Stimulated activated memory B cell treated with anti-CD40 and anti-IgM and Interleukin-4, amounts not matched to agents 10 μg/mL and 1 μg/mL and 100 μg/mL, for 72 hours (primary cell): ENCODE data around the gene SPACA9.

Experiments
- ATAC-seq: fragments of 150-1000 bp; cut with Tn5 transposase; 2 replicates; pipeline ENCODE4 v1.10.0; 2021
- H3K27ac Mint-ChIP-seq: one replicate; pipeline ENCODE4 v1.8.0; 2022; ENCODE audit warnings: mild to moderate bottlenecking, mixed read lengths
- H3K27me3 Mint-ChIP-seq: one replicate; pipeline ENCODE4 v1.8.0; 2022; ENCODE audit warnings: mixed read lengths
- H3K36me3 Mint-ChIP-seq: one replicate; pipeline ENCODE4 v1.8.0; 2022; ENCODE audit warnings: mixed read lengths
- H3K4me1 Mint-ChIP-seq: one replicate; pipeline ENCODE4 v1.8.0; 2022; ENCODE audit warnings: mixed read lengths
- H3K4me3 Mint-ChIP-seq: one replicate; pipeline ENCODE4 v1.8.0; 2022; ENCODE audit warnings: mild to moderate bottlenecking, moderate library complexity, mixed read lengths
- H3K9me3 Mint-ChIP-seq: one replicate; pipeline ENCODE4 v1.8.0; 2022; ENCODE audit warnings: mixed read lengths

The SPACA9 gene

DNA sequence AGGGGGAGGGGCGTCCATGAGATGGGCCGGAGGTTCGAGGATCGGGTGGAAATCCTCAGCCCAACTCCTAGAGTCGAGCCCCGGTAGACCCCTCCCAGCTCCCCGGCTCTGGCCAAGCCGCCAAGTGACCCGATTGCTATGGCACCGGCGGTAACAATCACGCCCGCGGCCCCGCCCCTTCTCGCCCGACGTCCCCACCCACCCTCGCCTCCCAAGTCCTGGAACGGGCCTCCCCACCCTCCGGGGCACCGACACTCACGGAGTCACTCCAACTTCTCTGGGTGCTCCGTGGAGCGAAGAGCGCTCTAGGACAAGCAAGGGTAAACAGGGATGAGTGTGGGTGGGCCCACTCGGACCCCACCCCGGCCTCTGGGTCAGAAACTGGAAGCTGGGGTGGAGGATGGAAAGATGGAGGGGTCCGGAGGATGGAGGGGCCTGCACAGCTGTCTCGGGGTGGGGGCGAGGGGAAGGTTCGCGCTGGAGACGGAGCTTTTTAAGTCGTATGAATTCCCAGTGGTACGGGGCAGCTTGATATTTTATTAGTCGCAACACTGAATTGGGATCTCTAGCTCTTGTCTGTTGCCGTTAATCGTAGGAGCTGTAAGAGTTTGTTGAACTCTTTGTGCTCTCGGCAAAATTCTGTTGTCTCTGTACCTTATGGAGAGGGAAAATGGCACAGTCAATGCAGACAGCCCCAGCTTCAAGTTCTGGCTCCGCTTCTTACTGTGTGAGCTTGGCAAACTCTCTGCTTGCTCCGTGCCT lies at the start of gene SPACA9:
Gene SPACA9, plus strand, starts transcription at position 204 of the 762 bp plus-strand sequence. CDS start 5,050 bp downstream, outside the sequence.
- no peaks in the 10 kb centered on the region for H3K27me3 Mint-ChIP-seq
- no peaks in the 10 kb centered on the region for H3K9me3 Mint-ChIP-seq
- no peaks in the 10 kb centered on the region for H3K36me3 Mint-ChIP-seq
- peak within 1 kb of the TSS; percentile 74 for H3K27ac Mint-ChIP-seq
- peak; percentile 62 for ATAC-seq
- H3K4me1 Mint-ChIP-seq, result peaks cover 31% of the 10 kb centered on the region
- H3K4me3 Mint-ChIP-seq, result peak within 1 kb of the TSS; percentile 78

DNA sequence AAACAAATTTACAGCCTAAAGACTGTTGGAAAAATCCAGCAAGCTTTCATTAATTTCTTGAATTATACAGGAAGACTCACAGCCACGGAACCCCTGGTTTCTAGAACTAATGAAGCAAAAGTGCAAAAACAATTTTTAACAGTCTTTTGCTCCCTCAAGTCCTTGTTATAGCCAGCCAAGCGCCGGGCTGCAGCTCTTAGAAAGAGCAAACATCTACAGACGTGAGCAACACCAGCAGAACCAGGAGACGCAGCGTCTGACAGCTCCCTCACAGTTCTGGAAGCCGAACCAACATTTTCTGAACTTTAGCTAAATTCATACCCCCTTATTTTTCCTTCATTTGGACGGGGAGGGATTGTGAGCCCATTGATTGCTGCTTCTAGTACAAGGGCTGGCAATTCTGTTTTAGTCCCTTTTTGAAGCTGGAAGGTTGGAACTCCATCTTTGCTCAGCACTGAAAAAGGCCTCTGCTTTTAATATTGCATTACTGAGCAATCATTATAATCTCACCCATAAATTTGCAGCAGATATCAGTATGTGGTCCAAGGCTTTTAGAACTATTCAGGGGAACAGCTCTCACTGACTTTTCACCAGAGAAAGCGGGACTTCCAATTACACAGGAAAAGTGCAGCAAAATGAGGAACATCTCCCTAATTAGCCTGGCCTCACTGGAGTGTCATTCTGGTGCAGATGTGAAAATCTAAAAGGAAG lies 46.4 kb upstream of the SPACA9 start:
- no peaks in the 10 kb centered on the region for H3K36me3 Mint-ChIP-seq
- H3K27me3 Mint-ChIP-seq, result peaks cover 14% of the 10 kb centered on the region
- ATAC-seq, result no peak
- no peak overlapping the region for H3K27ac Mint-ChIP-seq
- no peak overlapping the region for H3K4me3 Mint-ChIP-seq
- no peaks in the 10 kb centered on the region for H3K4me1 Mint-ChIP-seq
- H3K9me3 Mint-ChIP-seq, result no peaks in the 10 kb centered on the region

DNA sequence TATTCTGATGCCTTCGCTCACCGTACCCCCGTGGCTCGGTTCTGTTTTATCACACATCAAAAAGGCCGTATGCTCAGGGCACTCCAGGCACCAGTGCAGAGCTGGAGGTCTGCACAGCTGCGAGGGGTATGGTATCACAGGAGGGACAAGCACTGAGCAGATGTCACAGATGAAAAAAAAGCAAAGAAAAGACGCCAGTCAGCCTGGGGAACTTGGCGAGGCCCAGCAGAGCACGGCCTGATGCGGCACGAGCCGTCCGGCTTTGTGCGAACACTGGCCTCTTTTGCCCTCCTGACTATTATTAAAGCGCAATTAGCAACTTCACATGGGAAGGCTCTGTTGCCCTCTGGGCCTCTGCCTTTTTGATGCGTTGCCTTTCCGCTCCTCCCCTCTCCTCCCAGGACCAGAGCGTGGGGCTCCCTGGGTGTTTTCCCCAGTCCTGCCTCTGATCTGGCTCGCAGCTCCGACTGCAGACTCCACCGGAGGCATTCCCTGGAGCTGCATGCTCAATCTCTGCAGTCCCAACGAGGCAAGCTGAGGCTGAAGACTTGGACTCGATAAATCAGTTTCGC lies 45.1 kb upstream of the SPACA9 start:
- H3K27ac Mint-ChIP-seq, result no peak overlapping the region
- H3K36me3 Mint-ChIP-seq, result no peaks in the 10 kb centered on the region
- H3K9me3 Mint-ChIP-seq, result no peaks in the 10 kb centered on the region
- H3K4me1 Mint-ChIP-seq, result no peaks in the 10 kb centered on the region
- peaks cover 1% of the 10 kb centered on the region for H3K27me3 Mint-ChIP-seq
- no peak overlapping the region for H3K4me3 Mint-ChIP-seq
- ATAC-seq, result no peak

- no peaks in the 10 kb centered on the region for H3K9me3 Mint-ChIP-seq
- H3K4me3 Mint-ChIP-seq, result no peak overlapping the region
- no peaks in the 10 kb centered on the region for H3K27me3 Mint-ChIP-seq
- no peaks in the 10 kb centered on the region for H3K4me1 Mint-ChIP-seq
- ATAC-seq, result no peak
- H3K27ac Mint-ChIP-seq, result no peak overlapping the region
- no peaks in the 10 kb centered on the region for H3K36me3 Mint-ChIP-seq
Observed at GRCh38 chr9:132834343-132834742, 44.4 kb upstream of the SPACA9 start.

GRCh38 chr9:132837501-132838286 lies 41.0 kb upstream of the SPACA9 start:
- H3K27ac Mint-ChIP-seq, result no peak overlapping the region
- H3K4me3 Mint-ChIP-seq, result no peak overlapping the region
- no peak for ATAC-seq
- no peaks in the 10 kb centered on the region for H3K36me3 Mint-ChIP-seq
- H3K27me3 Mint-ChIP-seq, result no peaks in the 10 kb centered on the region
- H3K9me3 Mint-ChIP-seq, result no peaks in the 10 kb centered on the region
- H3K4me1 Mint-ChIP-seq, result no peaks in the 10 kb centered on the region

DNA sequence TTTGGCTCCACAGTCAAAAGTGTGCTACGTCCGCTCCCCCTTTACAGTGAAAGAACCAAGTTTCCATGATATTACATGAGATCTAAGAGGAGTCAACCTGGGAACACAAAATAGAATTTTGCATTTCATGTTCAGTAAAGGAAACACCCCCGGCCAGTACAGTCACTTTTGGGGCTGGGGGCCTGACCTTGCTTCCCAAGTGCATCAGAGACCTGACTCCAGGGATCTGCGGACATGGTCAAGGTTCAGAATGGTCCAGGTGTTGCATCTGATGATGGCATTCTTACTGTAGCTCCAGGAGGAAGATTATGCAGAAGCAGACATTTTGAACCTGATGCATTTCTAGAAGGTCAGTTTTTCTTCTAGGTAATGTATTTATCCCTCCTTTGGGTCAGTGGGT lies 40.4 kb upstream of the SPACA9 start:
- Mint-ChIP-seq H3K36me3 (no peaks in the 10 kb centered on the region), H3K27me3 (no peaks in the 10 kb centered on the region), H3K4me3 (no peak overlapping the region), H3K9me3 (no peaks in the 10 kb centered on the region), H3K27ac (no peak overlapping the region), H3K4me1 (no peaks in the 10 kb centered on the region)
- ATAC-seq, result no peak

- no peaks in the 10 kb centered on the region for H3K27me3 Mint-ChIP-seq
- H3K36me3 Mint-ChIP-seq, result no peaks in the 10 kb centered on the region
- H3K4me3 Mint-ChIP-seq, result no peak overlapping the region
- H3K4me1 Mint-ChIP-seq, result no peaks in the 10 kb centered on the region
- no peak for ATAC-seq
- no peak overlapping the region for H3K27ac Mint-ChIP-seq
- H3K9me3 Mint-ChIP-seq, result no peaks in the 10 kb centered on the region
Observed at GRCh38 chr9:132840980-132841379, 37.7 kb upstream of the SPACA9 start.

DNA sequence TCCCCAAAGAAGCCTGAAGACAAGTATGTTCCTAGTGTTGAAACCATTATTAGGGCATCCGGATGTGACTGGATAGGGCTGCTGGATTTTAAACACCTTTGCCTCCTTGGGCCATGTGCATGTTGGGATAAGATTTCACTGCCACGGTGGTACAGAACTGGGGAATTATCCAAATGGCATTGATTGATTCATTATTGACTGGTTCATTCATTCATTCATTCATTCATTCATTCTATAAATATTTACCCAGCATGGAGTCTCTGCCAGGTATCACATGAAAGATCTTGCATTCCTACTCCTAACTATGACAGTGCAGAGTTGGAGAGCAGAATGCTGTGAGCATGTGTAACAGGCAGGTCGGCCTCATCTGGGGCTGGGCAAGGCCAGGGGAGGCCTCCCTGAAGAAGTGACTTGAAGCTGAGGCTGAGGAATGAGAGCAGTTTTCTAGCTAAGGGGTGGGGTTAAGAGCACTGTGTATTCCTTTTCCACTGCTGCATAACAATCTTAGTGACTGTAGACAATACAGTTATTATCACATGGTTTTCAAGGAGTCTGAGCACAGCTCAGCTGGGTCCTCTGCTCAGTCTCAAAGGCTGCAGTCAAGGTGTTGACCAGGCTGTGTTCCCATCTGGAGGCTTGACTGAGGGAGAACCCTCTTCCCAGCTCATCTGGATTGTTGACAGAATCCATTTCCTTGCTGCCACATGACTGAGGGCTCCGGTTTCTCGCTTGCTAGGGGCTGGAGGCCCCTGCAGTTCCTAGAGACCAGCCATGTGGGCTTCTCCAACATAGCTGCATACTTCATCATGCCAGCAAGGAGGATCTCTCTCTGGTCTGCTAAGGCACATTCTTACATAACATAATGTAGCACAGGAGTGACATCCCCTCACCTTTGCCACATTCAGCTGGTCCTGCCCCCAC lies 36.3 kb upstream of the SPACA9 start:
- Mint-ChIP-seq H3K4me3 (no peak overlapping the region), H3K27me3 (no peaks in the 10 kb centered on the region), H3K4me1 (no peaks in the 10 kb centered on the region), H3K27ac (no peak overlapping the region), H3K9me3 (no peaks in the 10 kb centered on the region), H3K36me3 (no peaks in the 10 kb centered on the region)
- ATAC-seq, result no peak

- Mint-ChIP-seq H3K36me3 (no peaks in the 10 kb centered on the region), H3K4me1 (peaks cover 11% of the 10 kb centered on the region), H3K27me3 (no peaks in the 10 kb centered on the region), H3K4me3 (no peak overlapping the region), H3K27ac (no peak overlapping the region), H3K9me3 (no peaks in the 10 kb centered on the region)
- ATAC-seq, result no peak
Observed at GRCh38 chr9:132846109-132846917, 32.4 kb upstream of the SPACA9 start.

DNA sequence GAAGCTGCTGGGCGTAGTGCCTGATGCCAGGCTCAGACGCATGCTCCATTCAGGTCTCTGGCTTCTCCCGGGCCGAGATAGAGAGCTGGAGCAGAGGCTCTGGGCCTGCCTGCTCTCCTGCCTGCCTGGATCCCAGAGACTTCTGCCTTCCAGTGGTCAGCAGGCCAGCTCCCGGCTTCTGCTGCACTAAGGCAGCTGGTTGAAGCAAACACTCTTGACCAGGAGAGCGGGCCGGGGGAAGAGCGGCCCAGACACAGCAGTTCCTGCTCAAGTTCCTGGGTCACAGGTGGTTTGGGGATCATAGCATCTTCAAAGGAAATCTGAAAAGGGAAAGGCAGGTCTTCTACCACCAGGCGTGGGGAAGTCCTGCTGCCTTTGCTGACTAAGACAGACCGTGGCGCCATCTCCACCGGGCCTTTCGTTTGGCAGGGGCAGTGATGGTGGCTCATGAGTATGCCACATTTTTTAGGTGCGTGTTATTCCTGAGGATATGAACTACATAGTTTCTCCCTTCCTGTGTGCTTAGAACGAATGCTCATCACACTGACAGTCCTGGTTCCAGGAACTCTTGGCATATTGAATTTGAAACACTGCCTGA lies 31.7 kb upstream of the SPACA9 start:
- H3K27ac Mint-ChIP-seq, result peak overlapping the region; percentile 40
- peaks cover 11% of the 10 kb centered on the region for H3K4me1 Mint-ChIP-seq
- no peak for ATAC-seq

GRCh38 chr9:132849185-132849706 lies 29.5 kb upstream of the SPACA9 start:
- peaks cover 11% of the 10 kb centered on the region for H3K4me1 Mint-ChIP-seq
- H3K27me3 Mint-ChIP-seq, result no peaks in the 10 kb centered on the region
- peak overlapping the region; percentile 82 for H3K27ac Mint-ChIP-seq
- peak overlapping the region; percentile 32 for H3K4me3 Mint-ChIP-seq
- no peaks in the 10 kb centered on the region for H3K36me3 Mint-ChIP-seq
- no peaks in the 10 kb centered on the region for H3K9me3 Mint-ChIP-seq
- ATAC-seq, result no peak

More for the DNA sequence above, 31.7 kb upstream of the SPACA9 start:
- Mint-ChIP-seq H3K4me3 (no peak overlapping the region), H3K9me3 (no peaks in the 10 kb centered on the region), H3K36me3 (no peaks in the 10 kb centered on the region), H3K27me3 (no peaks in the 10 kb centered on the region)

DNA sequence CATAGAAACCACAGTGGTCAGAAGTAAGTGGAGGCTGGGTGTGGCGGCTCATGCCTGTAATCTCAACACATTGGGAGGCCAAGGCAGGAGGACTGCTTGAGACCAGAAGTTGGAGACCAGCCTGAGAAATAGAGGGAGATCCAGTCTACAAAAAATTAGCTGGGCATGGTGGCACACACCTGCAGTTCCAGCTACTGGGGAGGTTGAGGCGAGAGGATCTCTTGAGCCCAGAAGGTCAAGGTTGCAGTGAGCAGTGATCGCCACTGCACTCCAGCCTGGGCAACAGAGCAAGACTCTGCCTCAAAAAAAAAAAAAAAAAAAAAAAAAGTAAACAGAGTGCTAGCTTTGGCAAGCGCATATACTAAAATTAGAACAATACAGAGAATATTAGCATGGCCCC lies 25.2 kb upstream of the SPACA9 start:
- Mint-ChIP-seq H3K36me3 (no peaks in the 10 kb centered on the region), H3K4me3 (no peak overlapping the region), H3K4me1 (peaks cover 18% of the 10 kb centered on the region), H3K27ac (no peak overlapping the region), H3K27me3 (no peaks in the 10 kb centered on the region), H3K9me3 (no peaks in the 10 kb centered on the region)
- ATAC-seq, result no peak

- Mint-ChIP-seq H3K4me1 (peaks cover 12% of the 10 kb centered on the region), H3K36me3 (no peaks in the 10 kb centered on the region), H3K4me3 (peak overlapping the region; percentile 19), H3K27ac (peak overlapping the region; percentile 10), H3K9me3 (no peaks in the 10 kb centered on the region), H3K27me3 (peaks cover 3% of the 10 kb centered on the region)
- ATAC-seq, result no peak
Observed at GRCh38 chr9:132854832-132855231, 23.9 kb upstream of the SPACA9 start.
